ENCODE data around the gene C3orf33.

GRCh38 chr3:155737844-155738460 is 68.1 kb downstream of the C3orf33 start:
- no peak for TF ChIP-seq SP1 (IDR thresholded peaks at IDR 0.05; ENCODE audit: low read depth, low read length)
- no peak for TF ChIP-seq CTCF (IDR thresholded peaks at IDR 0.05; ENCODE audit: control extremely low read depth in 1 of 3, insufficient read depth in 1 of 3, low read depth in 1 of 3, low read length in 3 of 3)
- no peak for TF ChIP-seq EZH2 (IDR thresholded peaks at IDR 0.05; ENCODE audit: low read depth, low read length, severe bottlenecking)
- no peak for TF ChIP-seq POLR2AphosphoS5 (IDR thresholded peaks at IDR 0.05; ENCODE audit: low read depth, low read length)
- TF ChIP-seq TBP (IDR thresholded peaks at IDR 0.05; ENCODE audit: low read depth, low read length), result no peak
- no peak for TF ChIP-seq MAFK (IDR thresholded peaks at IDR 0.05; ENCODE audit: low read depth, low read length)

Measured in H1 (cell line).